ENCODE data around the gene MS4A2. TPM values are rescaled to one million over a fixed set of nuclear protein-coding genes. Genes with fewer than 3 reads are reported as not detected.

The MS4A2 gene
- not detected in 2 replicates for total RNA-seq

DNA sequence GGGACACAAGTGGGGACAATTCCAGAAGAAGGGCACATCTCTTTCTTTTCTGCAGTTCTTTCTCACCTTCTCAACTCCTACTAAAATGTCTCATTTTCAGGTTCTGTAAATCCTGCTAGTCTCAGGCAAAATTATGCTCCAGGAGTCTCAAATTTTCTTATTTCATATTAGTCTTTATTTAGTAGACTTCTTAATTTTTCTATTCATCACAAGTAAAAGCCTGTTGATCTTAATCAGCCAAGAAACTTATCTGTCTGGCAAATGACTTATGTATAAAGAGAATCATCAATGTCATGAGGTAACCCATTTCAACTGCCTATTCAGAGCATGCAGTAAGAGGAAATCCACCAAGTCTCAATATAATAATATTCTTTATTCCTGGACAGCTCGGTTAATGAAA, at the start of gene MS4A2:
Gene MS4A2 (plus strand): TSS at position 301 of the 400 bp plus-strand sequence. CDS start 102 bp downstream, outside the sequence.

GRCh38 chr11:60040109-60040508, 48.4 kb upstream of the MS4A2 start, which contains the start of gene OOSP2:
Gene OOSP2, plus strand, starts transcription at chr11:60040409. Its CDS starts 51 bp downstream, at chr11:60040460.

DNA sequence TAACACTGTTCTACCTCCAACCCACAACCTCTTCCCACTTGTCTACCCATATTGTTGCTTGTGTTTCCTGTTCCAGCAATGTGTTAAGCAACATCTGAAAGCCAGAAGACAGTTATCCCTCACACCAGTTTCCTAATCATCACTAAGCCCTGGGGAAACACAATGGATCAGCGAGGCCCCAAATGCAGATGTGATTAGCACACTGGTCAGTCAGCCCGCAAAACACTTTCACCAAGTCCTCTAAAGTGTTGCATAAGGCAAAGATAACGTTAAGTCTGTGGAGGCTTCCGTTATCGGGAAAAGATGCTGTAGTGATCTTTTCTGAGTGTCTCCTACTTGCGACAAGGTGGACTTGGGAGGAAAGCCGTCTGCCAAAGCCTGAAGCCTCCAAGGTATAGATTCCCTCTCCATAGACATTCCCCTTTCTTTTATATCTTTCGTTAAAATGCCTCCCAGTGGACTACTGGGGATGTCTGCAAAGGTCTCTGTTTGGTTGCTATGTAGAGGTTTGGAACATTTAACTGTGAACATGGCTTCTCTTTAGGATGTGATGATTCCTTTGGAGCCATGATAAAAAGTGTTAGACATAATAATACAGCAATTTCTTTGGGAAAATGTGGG, 32.0 kb upstream of the MS4A2 start, which contains the start of gene MS4A3:
Gene MS4A3 (plus strand): TSS at position 317 of the 621 bp plus-strand sequence. CDS start 4,496 bp downstream, outside the sequence.

Other genes starting within 250 kb of the MS4A2 start
- gene CBLIF, start 243.2 kb upstream of the MS4A2 start, total RNA-seq, result not detected in 2 replicates
- gene TCN1, start 222.2 kb upstream of the MS4A2 start, total RNA-seq, result not detected in 2 replicates
- not detected in 2 replicates for gene OOSP3, start 209.9 kb upstream of the MS4A2 start, total RNA-seq
- gene OOSP1, start 150.2 kb upstream of the MS4A2 start, total RNA-seq, result not detected in 2 replicates
- gene OOSP4A, start 124.6 kb upstream of the MS4A2 start, total RNA-seq, result not detected in 2 replicates
- not detected in 2 replicates for gene OOSP4B, start 71.5 kb upstream of the MS4A2 start, total RNA-seq
- not detected in 2 replicates for gene OOSP2, start 48.3 kb upstream of the MS4A2 start, total RNA-seq
- not detected in 2 replicates for gene MS4A3, start 32.0 kb upstream of the MS4A2 start, total RNA-seq
- not detected in 2 replicates for gene MS4A6A, start 94.4 kb downstream of the MS4A2 start, total RNA-seq
- not detected in 2 replicates for gene MS4A4E, start 154.5 kb downstream of the MS4A2 start, total RNA-seq
- not detected in 2 replicates for gene MS4A4A, start 192.0 kb downstream of the MS4A2 start, total RNA-seq
- gene MS4A6E, start 238.6 kb downstream of the MS4A2 start, total RNA-seq, result not detected in 2 replicates